Transverse colon (tissue), 4 donors: Measurements from ENCODE around the gene AGAP1. TPM values are rescaled to one million over a fixed set of nuclear protein-coding genes. Genes with fewer than 3 reads are reported as not detected.

Experiments
- DNase-seq: peaks from one replicate; pipeline ENCODE4 v3.0.0-alpha.2; 2019
- H3K27ac ChIP-seq, 4 donors: fragments of 200-600 bp; sonication (generic); 2 replicates each; pipeline ENCODE4 v1.5.1; 2016 to 2018; ENCODE audit warnings: inconsistent platforms in 4 of 4
- H3K27me3 ChIP-seq: fragments of 200-600 bp; sonication (generic); 2 replicates; pipeline ENCODE4 v1.5.1; 2017; ENCODE audit warnings: inconsistent platforms
- H3K36me3 ChIP-seq, 4 donors: fragments of 200-600 bp; sonication (generic); 2 replicates each; pipeline ENCODE4 v1.5.1; 2017 to 2019; ENCODE audit warnings: inconsistent platforms in 4 of 4
- H3K4me1 ChIP-seq, 4 donors: fragments of 200-600 bp; sonication (generic); 2 replicates each; pipeline ENCODE4 v1.5.1; 2017 to 2020; ENCODE audit warnings: inconsistent platforms in 4 of 4
- H3K4me3 ChIP-seq, 4 donors: fragments of 200-600 bp; sonication (generic); 1 replicate in 1 of 4; 2 replicates in 3 of 4; pipeline versions ENCODE4 v1.5.1 to v1.6.1; 2017 to 2019; ENCODE audit warnings: inconsistent platforms in 4 of 4
- H3K9me3 ChIP-seq, 2 donors: fragments of 200-600 bp; sonication (generic); 2 replicates each; pipeline ENCODE4 v1.5.1; 2017 to 2019; ENCODE audit warnings: inconsistent platforms in 2 of 2
- EP300 ChIP-seq: sonication (generic); formaldehyde crosslinking; IDR thresholded peaks from one replicate; pipeline ENCODE4 v1.6.1; 2017; ENCODE audit warnings: antibody characterized with exemption, low read depth
- POLR2A ChIP-seq: fragments of 450-650 bp; IDR thresholded peaks from one replicate; pipeline ENCODE4 v1.6.1; 2016; ENCODE audit warnings: antibody characterized with exemption, mild to moderate bottlenecking, moderate library complexity
- POLR2AphosphoS5 ChIP-seq, 3 donors: sonication (generic); formaldehyde crosslinking; IDR thresholded peaks; one replicate each; pipeline ENCODE4 v1.6.1; 2016; ENCODE audit warnings: antibody characterized with exemption in 3 of 3
- WGBS, 2 donors: methylation state at CpG; one replicate each; pipeline ENCODE4 v1.1.5; 2018; ENCODE audit warnings: low coverage in 1 of 2; 5-methylcytosine and 5-hydroxymethylcytosine counted together
- in situ Hi-C, 4 donors: fragments of 200-750 bp; cut with MboI; loops; one replicate each; pipeline versions ENCODE4 v1.15.0 to v1.15.1; 2017; ENCODE audit warnings: low sequenced_read_pairs in 3 of 4, low pct_ligation_motif_present in 1 of 4, low pct_unique_long_range_greater_than_20kb in 1 of 4
- intact Hi-C: fragments of 100-400 bp; cut with DNase I; formaldehyde crosslinking; loops from one replicate; pipeline ENCODE4 v1.15.1; 2023; ENCODE audit warnings: low total_unique reads
- total RNA-seq, 4 donors: library from RNA; depleted of rRNA; stranded (reverse); fragments of >200 nt; gene quantifications; one replicate each; pipeline ENCODE4 v1.1.0, GENCODE V29; 2016
- TF ChIP-seq, protein P1 (sequence below), 5 experiments: fragments of 200-600 bp in 3 of 5; fragments of 450-650 bp in 2 of 5; sonication (generic) in 3 of 5; IDR thresholded peaks; 1 replicate in 2 of 5; 2 replicates in 3 of 5; pipeline ENCODE4 v1.5.1; 2016 to 2017; ENCODE audit warnings: antibody characterized with exemption in 5 of 5, inconsistent platforms in 3 of 5, mild to moderate bottlenecking in 2 of 5, moderate library complexity in 1 of 5

The AGAP1 gene
- total RNA-seq, 4 donors from 2014 or later, result 56.1 to 96.9 (median 71.2) TPM

DNA sequence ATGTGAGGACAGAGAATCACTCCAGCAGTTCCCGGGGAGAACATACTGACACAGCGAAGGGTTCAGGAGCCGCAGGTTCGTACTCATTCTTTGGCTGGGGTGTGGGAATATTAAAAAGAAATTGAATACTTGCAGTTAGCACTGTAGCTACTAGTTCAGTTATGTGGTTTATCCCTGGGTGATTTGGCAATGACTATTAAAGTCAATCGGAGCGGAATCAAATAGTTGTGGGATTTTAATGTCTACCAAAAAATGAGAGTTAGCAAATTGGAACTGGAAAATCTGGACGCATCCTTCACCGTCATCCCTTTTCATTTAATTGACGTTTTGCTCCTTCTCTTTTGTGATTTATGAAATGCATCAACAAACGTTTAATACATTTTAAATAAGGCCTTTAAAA lies 623.6 kb downstream of the AGAP1 start:
- no peaks in the 10 kb centered on the region for H3K36me3 ChIP-seq
- intact Hi-C loops, result no loop called here
- H3K27me3 ChIP-seq, result no peaks in the 10 kb centered on the region
- H3K4me1 ChIP-seq, result no peaks in the 10 kb centered on the region
- H3K27ac ChIP-seq, result no peak overlapping the region
- in situ Hi-C loops, result no loop called here
- no peaks in the 10 kb centered on the region for H3K9me3 ChIP-seq
- TF ChIP-seq POLR2A, result no peak
- TF ChIP-seq, protein P1, sequence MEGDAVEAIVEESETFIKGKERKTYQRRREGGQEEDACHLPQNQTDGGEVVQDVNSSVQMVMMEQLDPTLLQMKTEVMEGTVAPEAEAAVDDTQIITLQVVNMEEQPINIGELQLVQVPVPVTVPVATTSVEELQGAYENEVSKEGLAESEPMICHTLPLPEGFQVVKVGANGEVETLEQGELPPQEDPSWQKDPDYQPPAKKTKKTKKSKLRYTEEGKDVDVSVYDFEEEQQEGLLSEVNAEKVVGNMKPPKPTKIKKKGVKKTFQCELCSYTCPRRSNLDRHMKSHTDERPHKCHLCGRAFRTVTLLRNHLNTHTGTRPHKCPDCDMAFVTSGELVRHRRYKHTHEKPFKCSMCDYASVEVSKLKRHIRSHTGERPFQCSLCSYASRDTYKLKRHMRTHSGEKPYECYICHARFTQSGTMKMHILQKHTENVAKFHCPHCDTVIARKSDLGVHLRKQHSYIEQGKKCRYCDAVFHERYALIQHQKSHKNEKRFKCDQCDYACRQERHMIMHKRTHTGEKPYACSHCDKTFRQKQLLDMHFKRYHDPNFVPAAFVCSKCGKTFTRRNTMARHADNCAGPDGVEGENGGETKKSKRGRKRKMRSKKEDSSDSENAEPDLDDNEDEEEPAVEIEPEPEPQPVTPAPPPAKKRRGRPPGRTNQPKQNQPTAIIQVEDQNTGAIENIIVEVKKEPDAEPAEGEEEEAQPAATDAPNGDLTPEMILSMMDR (IDR thresholded peaks at IDR 0.05), result no peak
- no peak for TF ChIP-seq POLR2AphosphoS5 (IDR thresholded peaks at IDR 0.05)
- TF ChIP-seq EP300, result no peak
- H3K4me3 ChIP-seq, result no peak overlapping the region
- 85 to 89% methylated on average over 9 to 10 of the region's 10 CpGs for WGBS, 2 donors
- DNase-seq, result no peak

GRCh38 chr2:236117861-236118269 lies 624.0 kb downstream of the AGAP1 start:
- TF ChIP-seq, protein P1 (IDR thresholded peaks at IDR 0.05), result no peak
- TF ChIP-seq POLR2A (no peak), EP300 (no peak), POLR2AphosphoS5 (IDR thresholded peaks at IDR 0.05) (no peak)
- WGBS, 2 donors, result 49 to 52% methylated on average over 9 to 10 of the region's 10 CpGs
- no peaks in the 10 kb centered on the region for H3K9me3 ChIP-seq
- in situ Hi-C loops, result no loop called here
- no peaks in the 10 kb centered on the region for H3K4me1 ChIP-seq
- H3K27ac ChIP-seq, result no peak overlapping the region
- no peaks in the 10 kb centered on the region for H3K36me3 ChIP-seq
- H3K27me3 ChIP-seq, result no peaks in the 10 kb centered on the region
- DNase-seq, result no peak
- intact Hi-C loops, result no loop called here
- no peak overlapping the region for H3K4me3 ChIP-seq

- Histone ChIP-seq H3K27ac (no peak overlapping the region), H3K36me3 (peaks cover 0 to 6% (median under 1%) of the 10 kb centered on the region in 4 donors), H3K27me3 (no peaks in the 10 kb centered on the region), H3K4me1 (no peaks in the 10 kb centered on the region), H3K4me3 (no peak overlapping the region), H3K9me3 (no peaks in the 10 kb centered on the region)
- TF ChIP-seq EP300, result no peak
- TF ChIP-seq, protein P1 (IDR thresholded peaks at IDR 0.05), result no peak
- TF ChIP-seq POLR2A, result no peak
- no peak for TF ChIP-seq POLR2AphosphoS5 (IDR thresholded peaks at IDR 0.05)
- no peak for DNase-seq
- in situ Hi-C loops, result no loop called here
- intact Hi-C loops, result no loop called here
- WGBS, 2 donors, result 83% methylated on average over 4 of the region's 4 CpGs; no CpG with 5 or more reads in 1 of the 2 donors
These were observed 625.2 kb downstream of the AGAP1 start for GRCh38 chr2:236119003-236119402.

GRCh38 chr2:236119476-236119875 lies 625.6 kb downstream of the AGAP1 start:
- no peak overlapping the region for H3K27ac ChIP-seq
- intact Hi-C loops (no loop called here), in situ Hi-C loops (no loop called here)
- no peak overlapping the region for H3K4me3 ChIP-seq
- H3K27me3 ChIP-seq, result no peaks in the 10 kb centered on the region
- no peak for DNase-seq
- H3K9me3 ChIP-seq, result no peaks in the 10 kb centered on the region
- TF ChIP-seq, protein P1 (IDR thresholded peaks at IDR 0.05), result no peak
- TF ChIP-seq POLR2AphosphoS5 (IDR thresholded peaks at IDR 0.05), result no peak
- no peak for TF ChIP-seq POLR2A
- TF ChIP-seq EP300, result no peak
- H3K36me3 ChIP-seq, result peaks cover 0 to 6% (median 3%) of the 10 kb centered on the region in 4 donors
- 95% methylated on average over 13 of the region's 13 CpGs; no CpG with 5 or more reads in 1 of the 2 donors for WGBS, 2 donors
- H3K4me1 ChIP-seq, result no peaks in the 10 kb centered on the region
